GM18868 (cell line): Measurements from ENCODE around the gene ADCY2.
"Not testable (repeated sequence)": the region's sequence is repeated elsewhere in the genome, so short reads cannot be mapped to it uniquely, and the experiment has no call there.

Source experiments
- ATAC-seq: cut with Tn5 transposase; IDR thresholded peaks from one replicate; pipeline ENCODE4 v1.9.1; 2021; ENCODE audit warnings: mild to moderate bottlenecking, moderate library complexity; ENCODE audit not compliant: unreplicated experiment

The ADCY2 gene

DNA sequence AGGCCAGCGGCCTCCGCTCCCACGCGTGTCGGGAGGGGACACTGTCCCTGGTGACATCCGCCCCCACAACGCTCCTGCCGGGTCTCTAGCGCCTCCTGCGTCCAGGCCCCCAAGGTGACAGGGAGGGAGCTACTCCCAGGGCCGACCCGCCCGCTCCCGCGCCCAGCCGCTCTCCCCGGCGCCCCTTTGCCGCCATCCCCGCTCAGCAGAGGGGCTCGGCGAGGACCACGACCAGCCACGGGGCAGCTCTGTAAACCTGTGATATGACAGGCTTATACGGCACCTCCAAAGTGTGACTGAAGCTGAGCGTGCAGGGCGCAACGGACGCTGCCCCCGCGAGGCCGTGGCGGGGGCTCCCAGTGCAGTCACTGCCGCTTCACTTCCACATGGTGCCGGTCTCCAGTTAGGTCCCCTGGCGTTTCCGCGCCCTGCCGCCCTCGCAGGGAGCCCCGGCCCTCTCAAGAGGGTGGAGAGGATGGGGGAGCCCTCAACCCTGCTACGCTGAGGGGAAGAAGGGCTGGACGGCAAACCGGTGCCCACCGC, 978 bp upstream of the ADCY2 start:
- no peak for ATAC-seq

DNA sequence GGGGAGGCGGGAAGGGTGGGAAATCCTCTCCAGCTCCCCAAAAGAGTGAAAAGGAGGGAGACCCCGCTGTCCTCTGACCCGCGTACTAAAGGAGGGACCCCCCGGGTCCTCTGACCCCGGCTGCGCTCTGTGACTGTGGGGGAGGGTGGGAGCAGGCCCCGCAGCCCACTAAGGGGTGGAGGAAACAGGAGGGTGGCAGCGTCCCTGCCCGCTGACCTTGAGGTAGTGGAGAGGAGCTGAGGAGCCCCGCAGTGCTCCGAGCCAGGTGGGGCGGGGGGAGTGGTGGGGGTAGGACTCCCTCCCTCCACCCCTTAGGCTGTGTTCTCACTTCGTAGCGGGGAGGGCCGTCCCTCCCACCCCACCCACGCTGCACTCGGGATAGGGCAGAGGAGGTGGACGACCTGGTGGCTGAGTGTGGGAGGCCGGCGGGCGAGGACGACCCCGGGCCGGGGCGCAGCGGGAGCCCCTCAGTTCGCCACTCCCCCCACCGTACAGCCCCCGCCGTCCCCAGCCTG, 449 bp upstream of the ADCY2 start:
- ATAC-seq: no peak

DNA sequence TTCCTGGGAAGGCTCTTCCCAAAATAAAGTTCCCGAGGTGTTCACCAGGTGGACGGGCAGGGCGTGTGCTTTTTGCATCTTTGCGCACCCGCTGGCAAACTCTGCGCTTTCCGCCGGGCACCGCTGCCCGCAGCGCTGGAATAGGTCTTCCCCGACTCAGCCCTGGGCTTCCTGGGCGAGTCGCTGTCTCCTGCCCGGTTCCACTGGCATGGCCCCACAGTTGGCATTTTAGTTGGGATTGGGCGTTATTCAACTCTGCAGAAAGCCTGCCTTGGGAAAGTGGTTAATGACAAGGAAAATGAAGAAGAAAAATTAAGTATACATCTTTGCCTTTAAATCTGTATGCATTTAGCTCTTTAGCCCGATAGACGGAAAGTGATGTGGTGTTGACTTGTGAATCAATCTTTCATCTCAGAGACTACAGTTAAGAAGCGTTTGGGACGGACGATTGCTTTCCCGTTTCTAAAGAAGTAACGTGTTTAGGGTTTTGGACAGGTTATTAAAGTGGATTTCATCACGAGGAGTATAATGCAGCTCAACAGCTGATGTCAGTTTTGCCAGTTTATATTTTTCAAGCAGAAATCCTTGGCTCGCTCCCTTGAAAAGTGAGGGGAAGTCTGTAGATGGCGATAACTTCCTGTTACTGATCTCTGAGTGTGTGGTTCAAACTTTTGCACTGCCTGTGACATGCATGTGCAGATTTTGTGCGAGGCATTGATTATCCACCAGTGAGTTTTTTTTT, 946 bp downstream of the ADCY2 start:
- no peak for ATAC-seq

GRCh38 chr5:7397937-7398336, 2.0 kb downstream of the ADCY2 start:
- ATAC-seq: no peak

- ATAC-seq: no peak
Measured at GRCh38 chr5:7398596-7399280, 2.8 kb downstream of the ADCY2 start.

- ATAC-seq: no peak
Measured at GRCh38 chr5:7405277-7405676, 9.3 kb downstream of the ADCY2 start.

GRCh38 chr5:7410936-7411511, 15.1 kb downstream of the ADCY2 start:
- ATAC-seq: no peak

GRCh38 chr5:7412409-7412808, 16.5 kb downstream of the ADCY2 start:
- ATAC-seq: no peak

GRCh38 chr5:7415123-7415522, 19.2 kb downstream of the ADCY2 start:
- ATAC-seq: no peak

GRCh38 chr5:7415587-7416535, 19.9 kb downstream of the ADCY2 start:
- ATAC-seq: no peak

DNA sequence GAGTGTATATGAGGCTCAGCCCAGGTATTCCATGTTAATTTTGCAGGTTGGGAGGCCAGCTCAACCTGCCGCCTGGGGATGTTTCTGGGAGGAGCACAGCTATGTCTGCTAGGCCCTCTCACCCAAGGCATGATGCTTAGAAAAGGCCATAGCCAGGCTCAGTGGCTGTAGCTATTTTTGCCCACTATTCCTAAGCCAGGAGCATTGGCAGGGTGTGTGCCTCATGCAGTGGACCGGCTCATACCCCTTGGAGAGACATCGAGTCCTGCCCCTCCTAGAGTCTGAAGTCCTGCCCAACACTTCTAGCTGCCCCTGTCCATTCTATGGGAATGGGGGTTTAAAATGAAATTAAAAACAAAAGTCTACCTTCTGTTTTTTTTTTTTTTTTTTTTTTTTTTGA, 22.3 kb downstream of the ADCY2 start:
- ATAC-seq: no peak

GRCh38 chr5:7419367-7419766, 23.4 kb downstream of the ADCY2 start:
- no peak for ATAC-seq

GRCh38 chr5:7419846-7420245, 23.9 kb downstream of the ADCY2 start:
- no peak for ATAC-seq

GRCh38 chr5:7420510-7421280, 24.8 kb downstream of the ADCY2 start:
- no peak for ATAC-seq

GRCh38 chr5:7422316-7423106, 26.6 kb downstream of the ADCY2 start:
- ATAC-seq: no peak

DNA sequence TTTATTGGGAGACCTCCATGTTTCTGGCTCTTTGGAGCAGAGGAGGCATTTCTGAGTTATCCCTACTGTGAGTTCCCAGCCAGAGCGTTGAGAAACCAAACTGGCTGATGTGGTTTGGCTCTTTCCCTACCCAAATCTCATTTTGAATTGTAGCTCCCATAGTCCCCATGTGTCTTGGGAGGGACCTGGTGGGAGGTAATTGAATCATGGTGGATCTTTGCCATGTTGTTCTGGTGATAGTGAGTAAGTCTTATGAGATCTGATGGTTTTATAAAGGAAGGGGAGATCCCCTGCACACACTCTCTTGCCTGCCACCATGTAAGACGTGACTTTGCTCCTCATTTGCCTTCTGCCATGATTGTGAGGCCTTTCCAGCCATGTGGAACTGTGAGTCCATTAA, 27.3 kb downstream of the ADCY2 start:
- ATAC-seq: not testable (repeated sequence)

- ATAC-seq: no peak
Measured at GRCh38 chr5:7425830-7426229, 29.9 kb downstream of the ADCY2 start.

GRCh38 chr5:7426284-7426683, 30.3 kb downstream of the ADCY2 start:
- no peak for ATAC-seq

GRCh38 chr5:7434914-7435313, 39.0 kb downstream of the ADCY2 start:
- ATAC-seq: no peak
